GM19372 (cell line): ENCODE measurements around the gene COPS2.

ENCODE experiments used
- ATAC-seq: cut with Tn5 transposase; IDR thresholded peaks from one replicate; pipeline ENCODE4 v1.9.1; 2021; ENCODE audit warnings: mild to moderate bottlenecking, low read depth, moderate library complexity; ENCODE audit not compliant: unreplicated experiment

COPS2 gene

GRCh38 chr15:49163678-49164077 is 8.3 kb upstream of the COPS2 start:
- ATAC-seq = no peak

GRCh38 chr15:49155834-49156627 is 632 bp upstream of the COPS2 start:
- ATAC-seq = peak; percentile 19

DNA sequence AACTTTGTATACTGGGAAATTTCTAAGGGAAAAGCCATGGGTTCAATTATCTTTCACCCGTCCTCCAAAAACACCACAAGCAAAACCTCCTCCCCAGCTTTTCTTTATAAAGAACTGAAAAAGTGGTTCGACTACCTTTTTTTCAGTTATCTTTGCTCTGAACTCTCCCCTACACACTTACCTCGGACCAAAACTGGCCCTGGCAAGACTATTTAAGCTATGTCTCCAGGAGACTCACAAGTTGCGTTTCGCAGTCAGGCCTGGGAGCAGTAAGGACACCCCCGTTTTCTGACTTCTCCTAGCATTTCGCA is 645 bp downstream of the COPS2 start:
- ATAC-seq = no peak

- no peak for ATAC-seq
Measured at GRCh38 chr15:49154359-49154758, 1.0 kb downstream of the COPS2 start.

DNA sequence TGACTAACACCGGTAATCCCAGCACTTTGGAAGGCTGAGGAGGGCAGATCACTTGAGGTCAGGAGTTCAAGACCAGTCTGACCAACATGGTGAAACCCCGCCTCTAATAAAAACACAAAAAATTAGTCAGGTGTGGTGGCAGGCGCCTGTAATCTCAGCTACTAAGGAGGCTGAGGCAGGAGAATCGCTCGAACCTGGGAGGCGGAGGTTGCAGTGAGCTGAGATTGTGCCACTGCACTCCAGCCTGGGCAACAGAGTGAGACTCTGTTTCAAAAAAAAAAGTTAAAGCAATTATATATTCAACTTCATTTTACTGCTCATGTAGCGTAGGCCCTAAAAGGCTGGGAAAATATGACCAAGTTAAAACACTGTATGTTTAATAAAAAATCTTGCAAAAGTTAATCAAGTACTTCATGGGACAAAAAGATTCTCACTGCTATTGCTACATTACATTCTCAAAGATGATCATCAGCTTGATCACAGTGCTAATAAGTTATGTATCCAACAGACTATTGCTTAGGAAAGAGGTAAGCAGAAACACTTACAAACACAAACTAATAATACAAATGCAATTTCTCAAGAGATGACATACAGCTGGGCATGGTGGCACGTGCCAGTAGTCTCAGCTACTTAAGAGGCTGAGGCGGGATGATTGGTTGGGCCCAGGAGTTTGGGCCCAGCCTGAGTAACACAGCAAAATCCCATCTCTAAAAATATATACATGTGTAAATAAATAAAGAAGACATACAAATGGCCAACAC is 2.7 kb downstream of the COPS2 start:
- ATAC-seq = no peak

- ATAC-seq = no peak
Measured at GRCh38 chr15:49151831-49152230, 3.6 kb downstream of the COPS2 start.

DNA sequence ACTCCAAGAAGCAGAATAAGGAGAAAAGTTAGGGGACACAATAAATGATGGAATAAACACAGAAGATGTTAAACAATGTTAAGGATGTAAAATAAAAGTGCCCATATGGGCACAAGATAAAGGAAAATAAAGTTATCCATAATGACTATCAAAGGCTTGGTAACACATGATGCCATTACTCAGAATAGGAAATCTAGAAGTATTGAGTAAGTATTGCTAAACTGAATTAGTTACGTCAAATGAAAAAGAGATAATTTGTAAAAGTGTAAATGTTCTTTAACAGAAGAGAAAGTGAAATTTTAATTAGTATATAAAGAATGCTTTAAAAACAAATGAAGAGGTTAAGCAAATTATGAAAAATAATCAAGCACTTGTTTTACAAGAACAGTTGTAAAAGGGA is 6.7 kb downstream of the COPS2 start:
- no peak for ATAC-seq

GRCh38 chr15:49148298-49148697 is 7.1 kb downstream of the COPS2 start:
- ATAC-seq = no peak

DNA sequence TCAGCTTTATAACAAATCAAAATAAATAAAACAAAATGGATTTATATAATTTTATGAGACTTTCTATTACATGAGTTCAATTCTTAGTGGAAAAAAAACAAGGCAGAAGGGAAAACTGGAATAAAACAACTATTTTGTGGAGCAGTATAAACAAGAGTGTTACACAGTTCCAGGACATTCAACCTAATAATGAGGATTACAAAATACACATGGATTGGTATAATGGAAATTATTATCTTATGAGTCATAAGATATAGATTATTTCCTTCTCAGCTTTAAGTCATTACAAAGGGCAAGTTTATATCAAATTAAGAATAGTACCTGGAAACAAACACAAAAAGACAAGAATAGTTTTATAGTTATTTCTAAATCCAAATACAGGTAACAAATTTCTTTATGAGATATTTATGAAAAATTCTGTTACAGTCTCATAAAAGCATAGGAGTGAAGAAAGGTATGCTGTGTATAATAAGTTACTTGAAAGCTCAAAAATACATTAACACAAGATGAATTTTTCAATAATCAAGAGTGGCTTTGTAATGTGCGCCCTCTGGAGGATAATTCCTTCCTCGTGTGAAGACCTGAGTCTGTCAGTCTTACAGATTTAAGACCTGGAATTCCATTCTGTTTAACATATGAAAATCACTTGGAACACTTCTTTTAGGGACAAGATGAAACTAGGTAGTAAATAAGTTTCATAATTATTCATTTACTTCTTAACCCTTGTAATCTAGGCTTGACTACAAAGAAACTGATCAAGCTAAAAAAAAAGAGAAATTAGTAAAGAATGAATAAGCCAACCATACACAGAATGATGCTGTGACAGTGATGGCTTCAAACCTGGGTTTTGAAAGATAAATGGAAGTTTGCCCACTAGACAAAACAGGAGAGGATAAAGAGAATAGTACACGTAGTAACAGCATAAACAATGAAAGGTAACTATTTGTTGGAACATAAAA is 9.5 kb downstream of the COPS2 start:
- no peak for ATAC-seq

- no peak for ATAC-seq
Measured at GRCh38 chr15:49137861-49138260, 17.5 kb downstream of the COPS2 start.

- ATAC-seq = no peak
Measured at GRCh38 chr15:49135911-49136310, 19.5 kb downstream of the COPS2 start.

DNA sequence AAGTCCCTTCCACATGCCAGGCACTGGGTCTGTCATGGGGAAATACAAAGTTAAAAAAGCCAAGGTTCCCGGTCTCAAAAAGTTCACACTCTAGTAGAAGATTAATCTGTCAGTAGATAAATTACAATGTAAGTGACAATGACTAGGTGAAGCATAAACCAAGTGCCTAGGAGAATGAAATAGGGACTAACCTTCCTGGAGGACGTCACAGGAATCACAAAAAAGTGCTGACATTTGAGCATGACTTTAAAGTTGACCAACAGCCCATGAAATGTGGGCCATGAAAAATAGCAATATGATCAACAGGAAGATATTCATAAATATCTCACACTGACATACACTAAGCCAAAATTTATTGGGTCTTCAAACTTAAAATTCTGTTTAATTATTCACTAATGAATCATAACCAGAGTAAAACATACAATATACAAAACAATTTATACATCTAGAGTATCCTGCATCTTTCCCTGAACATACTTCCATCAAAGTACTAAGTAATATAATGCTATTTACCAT is 20.0 kb downstream of the COPS2 start:
- ATAC-seq = no peak

DNA sequence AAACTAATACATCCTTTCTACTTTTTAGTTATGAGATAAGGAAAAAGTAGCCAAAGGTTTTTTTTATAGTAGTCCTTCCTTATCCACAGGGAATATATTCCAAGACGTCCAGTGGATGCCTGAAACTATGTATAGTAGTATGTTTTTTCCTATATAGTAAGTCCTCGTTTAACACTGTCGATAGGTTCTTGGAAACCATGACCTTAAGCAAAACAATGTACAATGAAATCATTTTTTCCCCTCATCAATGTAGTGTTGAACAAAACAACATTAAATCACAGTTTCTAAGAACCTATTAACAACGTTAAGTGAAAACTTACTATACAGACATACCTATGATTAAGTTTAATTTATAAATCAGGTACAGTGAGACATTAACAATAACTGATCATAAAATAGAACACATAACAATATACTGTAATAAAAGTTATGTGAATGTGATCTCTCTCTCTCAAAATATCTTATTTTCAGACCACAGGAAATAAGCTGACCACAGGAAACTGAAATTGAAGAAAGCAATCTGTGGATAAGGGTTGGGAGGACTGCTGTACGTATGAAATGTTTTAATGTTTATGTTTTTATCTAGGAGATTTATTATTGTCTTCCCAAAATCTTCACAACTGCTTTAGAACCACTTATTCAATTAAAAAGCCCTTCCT is 20.6 kb downstream of the COPS2 start:
- ATAC-seq = no peak

GRCh38 chr15:49131403-49131802 is 24.0 kb downstream of the COPS2 start:
- no peak for ATAC-seq

- no peak for ATAC-seq
Measured at GRCh38 chr15:49124371-49124770, 31.0 kb downstream of the COPS2 start.

- no peak for ATAC-seq
Measured at GRCh38 chr15:49122541-49123062, 32.8 kb downstream of the COPS2 start.

- ATAC-seq = no peak
Measured at GRCh38 chr15:49121901-49122300, 33.5 kb downstream of the COPS2 start.

DNA sequence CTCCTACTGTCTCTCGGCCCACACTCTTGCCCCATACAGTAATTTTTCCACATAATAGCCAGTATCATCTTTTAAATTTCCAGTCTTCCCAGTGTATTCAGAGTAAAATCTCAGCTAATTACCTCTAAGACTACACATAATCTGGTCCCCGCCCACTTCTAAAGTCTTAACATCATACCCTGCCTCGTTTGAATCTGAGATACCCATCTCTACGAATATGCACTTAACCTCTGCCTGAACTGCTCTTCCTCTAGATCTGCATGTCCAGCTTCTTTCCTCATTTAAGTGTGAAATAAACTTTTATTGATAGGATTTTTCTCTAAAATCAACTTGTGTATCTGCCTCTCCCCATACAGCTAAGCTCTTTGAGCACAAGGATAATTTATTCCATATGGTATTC is 34.6 kb downstream of the COPS2 start:
- ATAC-seq = no peak

DNA sequence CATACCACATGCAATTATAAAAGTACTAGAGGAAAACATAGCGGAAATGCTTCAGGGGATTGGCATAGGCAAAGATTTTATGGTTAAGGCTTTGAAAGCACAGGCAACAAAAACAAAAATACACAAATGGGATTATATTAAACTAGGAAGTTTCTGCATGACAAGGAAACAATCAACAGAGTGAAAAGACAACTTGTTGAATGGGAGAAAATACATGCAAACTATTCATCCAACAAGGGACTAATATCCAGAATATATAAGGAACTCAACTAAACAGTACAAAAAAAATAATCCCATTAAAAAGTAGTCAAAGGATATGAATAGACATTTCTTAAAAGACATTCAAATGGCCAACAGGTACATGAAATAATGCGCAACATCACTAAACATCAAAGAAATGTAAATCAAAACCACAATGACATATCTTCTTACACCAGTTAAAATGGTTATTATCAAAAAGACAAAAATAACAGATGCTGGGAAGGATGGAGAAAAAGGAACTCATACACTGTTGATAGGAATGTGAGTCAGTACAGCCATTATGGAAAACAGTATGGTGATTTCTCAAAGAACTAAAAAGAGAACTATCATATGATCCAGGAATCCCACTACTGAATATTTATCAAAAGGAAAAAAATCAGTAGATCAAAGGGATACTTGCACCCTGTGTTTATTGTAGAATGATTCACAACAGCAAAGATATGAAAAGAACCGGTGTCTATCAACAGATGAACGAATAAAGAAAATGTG is 39.1 kb downstream of the COPS2 start:
- no peak for ATAC-seq
